HG02938 (cell line): ENCODE results near the gene TCEAL8.
"Not testable (repeated sequence)": the region's sequence is repeated elsewhere in the genome, so short reads cannot be mapped to it uniquely, and the experiment has no call there.

Experiments
- ATAC-seq: cut with Tn5 transposase; IDR thresholded peaks from one replicate; pipeline ENCODE4 v1.9.1; 2021; ENCODE audit warnings: mild to moderate bottlenecking, moderate library complexity; ENCODE audit not compliant: unreplicated experiment

Gene TCEAL8

GRCh38 chrX:103254921-103255493, at the start of gene TCEAL8:
Gene TCEAL8, minus strand, starts transcription at chrX:103255155. Its CDS starts 1,176 bp downstream, at chrX:103253979.
- ATAC-seq: peak; percentile 95

GRCh38 chrX:103304705-103305104, 49.8 kb upstream of the TCEAL8 start:
- no peak for ATAC-seq

- no peak for ATAC-seq
These were observed 38.2 kb upstream of the TCEAL8 start for GRCh38 chrX:103293118-103293517.

- ATAC-seq: no peak
These were observed 24.7 kb upstream of the TCEAL8 start for GRCh38 chrX:103279624-103280023.

GRCh38 chrX:103276581-103277002, 21.6 kb upstream of the TCEAL8 start, which contains the start of gene TCEAL5:
Gene TCEAL5, minus strand, starts transcription at chrX:103276750. Its CDS starts 2,187 bp downstream, at chrX:103274563.
- no peak for ATAC-seq

GRCh38 chrX:103275947-103276567, 21.1 kb upstream of the TCEAL8 start:
- no peak for ATAC-seq

- ATAC-seq: no peak
These were observed 19.3 kb upstream of the TCEAL8 start for GRCh38 chrX:103274284-103274683.

- no peak for ATAC-seq
These were observed 3.3 kb upstream of the TCEAL8 start for GRCh38 chrX:103258275-103258674.

- no peak for ATAC-seq
These were observed 1.7 kb upstream of the TCEAL8 start for GRCh38 chrX:103256651-103257050.

- peak; percentile 45 for ATAC-seq
These were observed 657 bp downstream of the TCEAL8 start for GRCh38 chrX:103254171-103254824.

- no peak for ATAC-seq
These were observed 1.3 kb downstream of the TCEAL8 start for GRCh38 chrX:103253608-103254007.

GRCh38 chrX:103250977-103251376, 4.0 kb downstream of the TCEAL8 start:
- ATAC-seq: no peak

- ATAC-seq: no peak
These were observed 5.2 kb downstream of the TCEAL8 start for GRCh38 chrX:103249805-103250204.

GRCh38 chrX:103248553-103248952, 6.4 kb downstream of the TCEAL8 start:
- ATAC-seq: peak; percentile 67

GRCh38 chrX:103240155-103240554, 14.8 kb downstream of the TCEAL8 start:
- no peak for ATAC-seq

GRCh38 chrX:103236296-103236695, 18.7 kb downstream of the TCEAL8 start:
- ATAC-seq: no peak

- ATAC-seq: not testable (repeated sequence)
These were observed 19.3 kb downstream of the TCEAL8 start for GRCh38 chrX:103235608-103236007.

GRCh38 chrX:103234869-103235268, 20.1 kb downstream of the TCEAL8 start:
- no peak for ATAC-seq

- ATAC-seq: no peak
These were observed 21.7 kb downstream of the TCEAL8 start for GRCh38 chrX:103233263-103233662.

GRCh38 chrX:103225918-103226317, 29.0 kb downstream of the TCEAL8 start:
- not testable (repeated sequence) for ATAC-seq

GRCh38 chrX:103220511-103221323, 34.2 kb downstream of the TCEAL8 start:
- ATAC-seq: no peak
